Measurements from ENCODE around the gene DIS3L2. TPM values are rescaled to one million over a fixed set of nuclear protein-coding genes. Genes with fewer than 3 reads are reported as not detected.
A peak's percentile ranks its signal among the peaks of the same experiment; 100 is the strongest.

DIS3L2 gene
- total and polyA plus RNA-seq, 8 donors, result 25.2 to 43.4 (median 36.3) TPM

DNA sequence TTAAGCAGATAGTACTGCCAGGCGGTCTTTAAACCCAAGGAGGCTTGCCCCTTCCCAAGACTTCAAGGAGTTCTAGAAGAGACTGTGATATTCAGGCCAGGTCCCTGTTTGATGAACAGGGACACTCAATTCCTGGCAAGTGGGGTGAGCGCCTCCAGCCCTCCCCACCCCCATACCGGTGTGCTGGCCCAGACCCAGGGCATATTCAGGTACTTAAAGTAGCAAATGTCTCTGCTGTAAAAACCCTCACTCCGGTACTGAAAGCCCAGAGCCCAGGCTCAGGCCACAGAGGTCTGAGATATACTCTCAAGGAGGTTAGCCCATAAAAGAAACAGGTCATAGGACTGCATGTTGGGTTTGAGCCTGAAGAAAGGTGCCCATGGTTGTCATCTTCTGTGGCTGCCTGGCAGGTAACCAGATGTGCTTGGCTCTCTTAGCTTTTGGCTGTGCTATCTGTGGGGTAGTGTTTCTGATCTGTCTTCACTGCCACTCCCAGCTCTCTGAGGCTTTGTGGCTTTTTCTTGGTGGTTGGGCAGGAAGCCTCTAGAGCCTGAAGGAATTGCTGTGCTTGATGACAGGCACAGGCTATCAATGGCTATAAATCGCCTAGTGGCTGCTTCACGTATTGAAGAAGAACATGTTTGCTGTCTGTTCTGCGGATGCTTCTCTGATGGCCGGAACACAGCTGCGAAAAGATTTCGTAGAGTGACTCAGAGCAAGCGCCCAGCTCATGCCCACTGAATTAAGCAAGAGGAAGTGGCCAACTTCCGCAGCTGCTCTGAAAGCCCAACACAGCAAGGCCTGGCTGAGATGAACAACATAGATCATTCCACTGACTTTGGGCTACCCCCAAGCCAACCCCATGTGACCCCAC lies 353.8 kb downstream of the DIS3L2 start:
- Histone ChIP-seq H3K4me1 (peaks cover 8 to 44% of the 10 kb centered on the region in 2 donors), H3K36me3 (no peaks in the 10 kb centered on the region), H3K27me3 (no peaks in the 10 kb centered on the region), H3K4me3 (no peak overlapping the region), H3K27ac (peak overlapping the region; percentile 60 to 93), H3K9me3 (peaks cover 0 to 19% of the 10 kb centered on the region in 2 donors)
- ATAC-seq (peak; percentile 85), DNase-seq (peak in 3 of 4 donors; percentile 27 to 82 (median 81))
- TF ChIP-seq, protein P1, sequence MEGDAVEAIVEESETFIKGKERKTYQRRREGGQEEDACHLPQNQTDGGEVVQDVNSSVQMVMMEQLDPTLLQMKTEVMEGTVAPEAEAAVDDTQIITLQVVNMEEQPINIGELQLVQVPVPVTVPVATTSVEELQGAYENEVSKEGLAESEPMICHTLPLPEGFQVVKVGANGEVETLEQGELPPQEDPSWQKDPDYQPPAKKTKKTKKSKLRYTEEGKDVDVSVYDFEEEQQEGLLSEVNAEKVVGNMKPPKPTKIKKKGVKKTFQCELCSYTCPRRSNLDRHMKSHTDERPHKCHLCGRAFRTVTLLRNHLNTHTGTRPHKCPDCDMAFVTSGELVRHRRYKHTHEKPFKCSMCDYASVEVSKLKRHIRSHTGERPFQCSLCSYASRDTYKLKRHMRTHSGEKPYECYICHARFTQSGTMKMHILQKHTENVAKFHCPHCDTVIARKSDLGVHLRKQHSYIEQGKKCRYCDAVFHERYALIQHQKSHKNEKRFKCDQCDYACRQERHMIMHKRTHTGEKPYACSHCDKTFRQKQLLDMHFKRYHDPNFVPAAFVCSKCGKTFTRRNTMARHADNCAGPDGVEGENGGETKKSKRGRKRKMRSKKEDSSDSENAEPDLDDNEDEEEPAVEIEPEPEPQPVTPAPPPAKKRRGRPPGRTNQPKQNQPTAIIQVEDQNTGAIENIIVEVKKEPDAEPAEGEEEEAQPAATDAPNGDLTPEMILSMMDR (IDR thresholded peaks at IDR 0.05), result peak in 1 of 2 donors; percentile 46
- intact Hi-C loops (cut with DNase I), result no loop called here

DNA sequence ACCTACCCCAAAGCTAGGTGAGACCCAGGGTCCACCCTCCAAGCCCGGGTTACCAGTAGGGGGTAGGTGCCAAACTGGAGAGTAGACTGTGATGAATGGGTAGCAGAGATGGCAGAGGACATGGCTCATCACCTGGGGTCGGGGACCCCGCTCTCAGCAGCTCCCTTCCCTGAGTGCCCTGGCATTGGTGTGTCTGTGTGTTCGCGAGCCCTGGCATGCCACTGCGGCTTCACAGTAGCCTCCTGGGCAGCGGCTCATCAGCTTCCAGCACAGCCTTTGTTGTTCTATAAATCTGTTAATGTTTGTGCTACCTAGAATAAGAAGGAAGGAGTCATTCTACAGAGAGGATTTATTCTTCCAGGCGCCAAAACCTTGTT lies 354.4 kb downstream of the DIS3L2 start:
- ATAC-seq, result no peak
- Histone ChIP-seq H3K27me3 (no peaks in the 10 kb centered on the region), H3K4me3 (no peak overlapping the region), H3K36me3 (no peaks in the 10 kb centered on the region), H3K4me1 (peaks cover 8 to 44% of the 10 kb centered on the region in 2 donors), H3K9me3 (peaks cover 0 to 19% of the 10 kb centered on the region in 2 donors), H3K27ac (peak overlapping the region; percentile 60 to 93)
- TF ChIP-seq, protein P1 (IDR thresholded peaks at IDR 0.05), result no peak
- DNase-seq, result no peak
- intact Hi-C loops (cut with DNase I), result no loop called here

DNA sequence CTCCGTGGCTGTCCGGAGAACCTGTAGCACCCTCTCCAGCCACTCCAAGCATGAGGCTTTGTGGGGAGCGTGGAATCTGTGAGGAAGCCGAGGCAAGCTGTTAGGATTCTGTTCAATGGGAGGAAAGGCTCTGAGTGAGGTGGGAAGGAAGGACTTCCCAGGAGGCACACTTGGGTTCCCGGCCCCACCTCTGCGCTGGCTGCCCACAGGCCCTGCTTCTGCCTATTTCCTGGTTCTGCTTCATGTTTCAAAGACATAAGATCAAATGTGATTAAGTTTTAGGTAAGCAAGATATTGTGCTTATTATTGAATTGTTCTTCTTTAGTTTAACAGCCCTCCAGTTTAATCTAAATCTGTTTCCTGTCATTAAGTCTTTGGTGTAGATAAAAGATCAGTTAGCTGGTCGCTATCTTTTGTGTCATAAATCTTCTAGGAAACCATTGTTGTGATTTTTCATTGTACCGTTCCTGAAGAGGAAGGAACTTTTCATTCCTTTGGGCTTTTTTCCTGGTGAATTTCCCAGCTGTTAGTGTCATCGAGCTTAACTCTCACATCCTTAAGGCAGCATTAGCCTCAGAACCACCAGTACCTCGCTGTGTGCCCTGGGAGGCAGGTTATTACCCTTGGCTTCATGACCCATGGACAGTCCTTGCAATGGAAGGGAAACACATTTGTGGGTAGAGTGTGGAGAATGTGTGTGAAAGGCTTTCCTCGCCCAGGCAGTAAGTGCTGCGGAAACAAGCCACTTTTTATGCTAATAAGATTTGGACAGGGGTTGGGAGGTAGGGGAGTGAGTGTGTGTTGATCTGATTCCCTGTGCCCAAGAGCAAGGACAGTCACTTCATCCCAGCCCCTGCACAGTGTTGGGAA lies 355.2 kb downstream of the DIS3L2 start:
- TF ChIP-seq, protein P1 (IDR thresholded peaks at IDR 0.05), result no peak
- intact Hi-C loops (cut with DNase I), result no loop called here
- peak; percentile 7 for ATAC-seq

DNA sequence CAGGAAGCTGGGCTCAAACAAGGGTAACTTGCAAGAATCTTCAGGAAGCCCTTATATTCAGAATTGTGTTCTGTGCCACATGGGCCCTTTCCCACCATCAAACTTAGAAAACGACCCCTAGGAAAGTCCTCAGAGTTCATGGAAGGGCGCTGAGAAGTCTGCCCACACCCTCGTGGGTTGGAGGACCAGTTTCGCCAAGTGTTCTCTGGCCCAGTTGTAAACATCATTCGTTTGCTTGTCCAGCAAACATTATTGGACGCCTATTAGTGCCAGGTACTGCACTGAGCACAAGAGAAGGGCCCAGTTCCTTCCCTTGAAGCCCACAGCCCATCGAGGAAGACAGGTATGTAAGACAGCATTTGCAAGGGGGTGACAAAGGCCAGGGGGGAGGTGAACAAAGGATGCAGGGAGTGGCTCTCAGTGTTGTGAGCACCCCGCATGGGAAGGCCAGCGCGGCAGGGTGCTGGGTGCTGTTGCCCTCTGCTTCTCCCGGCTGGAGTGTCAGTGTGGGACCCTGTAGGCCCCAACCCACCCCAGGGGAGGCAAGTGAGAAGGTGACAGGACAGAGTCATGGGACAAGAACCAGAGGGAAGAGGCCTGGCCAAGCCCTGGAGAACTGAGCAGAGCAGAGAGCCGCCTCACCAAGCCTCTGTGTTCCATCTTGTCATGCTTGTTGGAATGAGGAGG lies 356.8 kb downstream of the DIS3L2 start:
- DNase-seq, result no peak
- H3K36me3 ChIP-seq, result no peaks in the 10 kb centered on the region
- intact Hi-C loops (cut with DNase I), result no loop called here
- TF ChIP-seq, protein P1 (IDR thresholded peaks at IDR 0.05), result no peak
- H3K4me3 ChIP-seq, result no peak overlapping the region
- peaks cover 0 to 4% of the 10 kb centered on the region in 2 donors for H3K9me3 ChIP-seq
- ATAC-seq, result no peak
- H3K4me1 ChIP-seq, result peaks cover 8 to 44% of the 10 kb centered on the region in 2 donors
- no peak overlapping the region for H3K27ac ChIP-seq
- H3K27me3 ChIP-seq, result no peaks in the 10 kb centered on the region

More for the DNA sequence above, 355.2 kb downstream of the DIS3L2 start:
- Histone ChIP-seq H3K27ac (peak overlapping the region; percentile 60 to 93), H3K27me3 (no peaks in the 10 kb centered on the region), H3K4me3 (no peak overlapping the region), H3K36me3 (no peaks in the 10 kb centered on the region), H3K4me1 (peaks cover 8 to 44% of the 10 kb centered on the region in 2 donors), H3K9me3 (peaks cover 0 to 19% of the 10 kb centered on the region in 2 donors)
- no peak for DNase-seq
